GM15510 (cell line): ENCODE data around the gene TGM6.

ENCODE experiments used
- POLR2A ChIP-seq: IDR thresholded peaks from 3 replicates; pipeline ENCODE4 v1.6.1; 2011; ENCODE audit warnings: borderline replicate concordance; ENCODE audit not compliant: insufficient read length; ENCODE audit errors: extremely low read depth

TGM6 gene

DNA sequence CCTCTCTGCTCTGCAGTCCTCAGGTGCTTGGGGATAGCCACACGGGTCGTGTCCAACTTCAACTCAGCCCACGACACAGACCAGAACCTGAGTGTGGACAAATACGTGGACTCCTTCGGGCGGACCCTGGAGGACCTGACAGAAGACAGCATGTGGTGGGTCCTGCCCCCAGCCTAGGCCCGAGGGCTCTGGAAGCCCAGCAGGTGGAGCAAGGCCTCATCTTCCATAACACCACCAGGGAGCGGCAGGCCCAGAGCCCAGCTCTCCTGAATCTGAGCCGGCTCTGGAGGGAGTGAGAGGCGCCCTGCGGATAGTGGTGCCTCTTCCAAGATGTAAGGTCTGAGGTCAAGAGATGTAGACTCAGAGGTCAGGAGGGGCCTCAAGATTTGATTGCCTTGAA is 19.6 kb downstream of the TGM6 start:
- no peak for TF ChIP-seq POLR2A

DNA sequence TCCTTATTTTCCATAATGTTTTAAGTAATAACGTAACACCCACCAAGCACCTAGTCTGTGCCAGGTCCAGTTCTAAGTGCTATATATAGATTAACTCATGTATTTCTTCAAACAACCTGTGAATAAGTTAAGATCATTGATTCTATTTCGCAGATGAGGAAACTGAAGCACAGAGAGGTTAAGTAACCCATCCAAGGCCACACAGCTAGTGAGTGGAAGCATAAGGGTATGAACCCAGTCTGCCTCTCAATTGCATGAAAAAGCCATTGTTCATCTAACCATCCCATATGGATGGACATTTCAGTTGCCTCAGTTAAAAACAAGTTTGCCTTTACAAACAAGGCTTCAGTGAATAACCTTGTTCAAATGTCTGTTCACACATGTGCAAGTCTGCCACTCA is 20.8 kb downstream of the TGM6 start:
- no peak for TF ChIP-seq POLR2A

DNA sequence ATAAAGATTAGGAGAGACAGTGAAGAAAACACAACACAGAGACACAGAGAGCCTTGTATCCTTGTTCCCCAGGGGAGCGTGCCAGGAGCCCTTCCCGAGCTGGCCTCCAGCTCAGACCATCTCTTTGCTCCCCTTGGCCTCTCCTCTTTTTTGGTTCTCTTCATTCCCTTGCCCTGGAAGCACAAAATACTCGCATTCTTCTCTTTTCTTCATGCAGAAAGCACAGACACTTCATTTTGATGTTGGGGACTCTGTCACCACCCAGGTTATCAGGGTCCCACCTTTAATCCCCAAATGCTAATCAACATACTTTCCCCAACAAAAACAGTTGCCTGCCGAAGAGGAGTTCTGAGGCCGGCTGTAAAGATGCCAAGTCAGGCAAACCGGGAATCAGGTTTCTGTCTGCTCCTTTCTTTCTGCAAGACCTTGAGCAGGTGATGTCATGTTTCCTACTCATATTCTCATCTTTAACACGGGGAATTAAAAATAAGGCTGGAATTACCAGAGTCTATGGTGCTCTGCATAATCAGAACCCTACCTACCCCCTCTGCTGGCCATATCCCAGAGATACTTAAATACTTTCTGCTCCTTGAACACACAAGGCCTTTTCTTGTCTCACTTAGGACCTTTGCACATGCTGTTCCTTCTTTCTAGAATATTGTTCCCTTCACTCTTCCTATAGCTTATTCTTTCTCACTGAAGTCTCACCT is 21.7 kb downstream of the TGM6 start:
- no peak for TF ChIP-seq POLR2A

DNA sequence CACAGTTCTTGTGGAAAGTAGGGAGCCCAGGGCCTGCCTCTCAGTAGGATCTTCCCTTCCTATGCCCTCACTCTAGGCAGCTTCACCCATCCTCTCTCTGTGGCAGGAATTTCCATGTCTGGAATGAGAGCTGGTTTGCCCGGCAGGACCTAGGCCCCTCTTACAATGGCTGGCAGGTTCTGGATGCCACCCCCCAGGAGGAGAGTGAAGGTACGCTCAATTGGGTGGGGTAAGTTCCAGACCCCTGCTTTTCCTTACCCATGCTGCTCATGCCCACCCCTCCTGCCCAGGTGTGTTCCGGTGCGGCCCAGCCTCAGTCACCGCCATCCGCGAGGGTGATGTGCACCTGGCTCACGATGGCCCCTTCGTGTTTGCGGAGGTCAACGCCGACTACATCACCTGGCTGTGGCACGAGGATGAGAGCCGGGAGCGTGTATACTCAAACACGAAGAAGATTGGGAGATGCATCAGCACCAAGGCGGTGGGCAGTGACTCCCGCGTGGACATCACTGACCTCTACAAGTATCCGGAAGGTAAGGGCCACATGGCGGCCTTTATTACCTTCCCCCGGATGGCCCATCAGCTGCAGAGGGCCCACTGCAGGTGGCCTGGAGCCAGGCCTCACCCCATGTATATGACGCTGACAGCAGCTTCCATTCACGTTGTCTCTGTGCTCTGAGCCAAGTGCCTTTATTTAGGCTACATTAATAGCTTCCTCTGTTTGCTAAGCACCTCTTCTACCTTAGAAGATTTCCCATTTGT is 22.8 kb downstream of the TGM6 start:
- TF ChIP-seq POLR2A = no peak

DNA sequence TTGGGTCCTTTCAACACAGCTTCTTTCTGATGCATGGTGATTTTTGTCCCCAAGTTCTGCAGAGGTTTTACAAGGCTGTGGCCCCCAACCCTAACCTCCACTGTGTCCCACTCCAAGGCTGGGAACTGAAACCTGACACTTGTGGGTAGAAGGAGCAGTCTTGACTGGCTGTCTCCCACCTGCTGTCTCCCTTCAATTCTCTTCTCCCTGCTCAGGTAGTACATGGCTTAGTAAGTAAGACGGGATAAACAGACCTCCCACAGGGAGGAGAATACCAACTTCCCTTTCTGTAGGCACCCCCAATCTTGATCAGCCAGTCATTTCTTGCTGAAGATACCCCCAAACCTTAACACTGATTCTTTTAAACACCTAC is 25.0 kb downstream of the TGM6 start:
- TF ChIP-seq POLR2A = no peak

DNA sequence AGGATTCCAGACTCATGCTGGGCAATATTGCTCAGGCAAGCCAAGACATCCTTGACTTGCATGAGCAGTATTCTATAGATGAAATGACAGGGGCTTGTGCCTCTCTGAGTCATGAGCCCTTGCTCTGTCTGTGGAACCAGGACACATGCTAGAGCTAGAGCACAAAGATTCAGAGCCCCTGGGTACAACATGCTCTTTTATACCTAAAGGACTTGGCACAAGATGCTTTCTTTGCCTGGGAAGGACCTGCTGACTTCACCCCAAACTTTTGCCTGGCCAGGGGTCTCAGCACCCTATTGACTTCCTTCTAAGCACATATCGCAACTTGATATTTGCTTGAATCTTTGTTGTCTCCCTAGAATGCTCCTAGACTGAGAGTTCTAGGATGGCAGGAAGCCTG is 27.4 kb downstream of the TGM6 start:
- no peak for TF ChIP-seq POLR2A

DNA sequence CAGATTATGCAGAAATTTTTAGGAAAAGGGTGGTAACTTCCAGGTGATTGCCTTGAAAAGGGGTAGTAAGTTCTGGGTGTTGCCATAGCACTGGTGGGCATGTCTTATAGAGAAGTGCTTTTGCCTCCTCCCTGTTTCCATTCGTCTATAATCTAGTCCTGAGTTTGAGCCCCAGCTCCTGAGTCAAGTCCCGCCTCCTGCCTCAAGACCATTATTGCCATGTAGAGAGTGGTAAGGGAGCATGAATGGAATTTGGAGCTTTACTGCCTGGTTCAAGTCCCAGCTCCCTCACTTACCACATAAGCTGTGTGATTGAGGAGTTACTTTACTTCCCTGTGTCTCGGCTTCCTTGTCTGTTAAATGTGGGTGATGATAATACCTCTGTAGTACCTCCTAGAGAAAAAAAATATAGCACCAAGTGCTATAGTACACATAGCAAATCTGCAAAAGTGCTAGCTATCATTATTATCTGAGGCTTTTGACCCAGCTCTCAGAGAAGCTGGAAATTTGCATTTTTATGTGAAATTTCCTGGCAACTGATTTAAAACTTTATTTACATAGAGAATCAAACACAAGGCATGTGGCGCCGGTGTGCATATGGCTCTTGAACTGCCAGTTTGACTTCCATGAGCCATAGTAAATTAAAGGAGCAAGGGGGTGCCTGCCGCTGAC is 36.0 kb downstream of the TGM6 start:
- no peak for TF ChIP-seq POLR2A

DNA sequence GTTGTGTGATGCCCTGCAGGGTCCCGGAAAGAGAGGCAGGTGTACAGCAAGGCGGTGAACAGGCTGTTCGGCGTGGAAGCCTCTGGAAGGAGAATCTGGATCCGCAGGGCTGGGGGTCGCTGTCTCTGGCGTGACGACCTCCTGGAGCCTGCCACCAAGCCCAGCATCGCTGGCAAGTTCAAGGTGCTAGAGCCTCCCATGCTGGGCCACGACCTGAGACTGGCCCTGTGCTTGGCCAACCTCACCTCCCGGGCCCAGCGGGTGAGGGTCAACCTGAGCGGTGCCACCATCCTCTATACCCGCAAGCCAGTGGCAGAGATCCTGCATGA is 36.5 kb downstream of the TGM6 start:
- no peak for TF ChIP-seq POLR2A

DNA sequence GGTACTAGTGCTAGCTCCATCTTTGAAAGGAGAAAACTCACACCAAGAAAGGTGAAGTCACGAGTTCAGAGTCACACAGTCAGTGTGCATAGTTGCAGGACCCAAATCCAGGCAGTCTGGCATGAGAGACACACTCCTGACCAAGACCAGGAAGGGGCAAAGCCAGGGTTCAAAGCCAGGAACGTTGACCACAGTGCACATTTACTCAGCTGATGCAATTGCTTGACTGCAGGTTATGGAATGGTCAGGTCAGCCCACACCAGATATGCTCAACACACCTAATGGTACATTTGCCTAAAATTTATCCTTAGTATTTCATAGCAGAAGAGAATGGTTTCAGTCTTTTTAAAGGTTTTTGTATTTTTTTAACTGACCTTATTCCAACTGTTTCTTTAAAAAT is 37.7 kb downstream of the TGM6 start:
- no peak for TF ChIP-seq POLR2A

DNA sequence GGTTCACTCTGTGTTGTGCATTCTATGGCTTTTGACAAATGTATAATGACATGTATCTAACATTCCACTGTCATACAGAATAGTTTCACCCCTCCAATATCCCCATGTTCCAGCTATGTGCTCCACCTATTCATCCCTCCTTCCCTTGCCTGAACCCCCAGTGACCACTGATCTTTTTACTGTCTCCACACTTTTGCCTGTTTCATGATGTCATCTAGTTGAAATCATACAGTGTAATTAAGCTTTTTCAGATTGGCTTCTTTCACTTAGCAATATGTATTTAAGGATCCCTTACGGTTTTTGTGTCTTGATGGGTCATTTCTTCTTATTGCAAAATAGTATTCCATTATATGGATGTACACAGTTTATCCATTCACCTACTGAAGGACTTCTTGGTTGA is 39.8 kb downstream of the TGM6 start:
- TF ChIP-seq POLR2A = no peak

DNA sequence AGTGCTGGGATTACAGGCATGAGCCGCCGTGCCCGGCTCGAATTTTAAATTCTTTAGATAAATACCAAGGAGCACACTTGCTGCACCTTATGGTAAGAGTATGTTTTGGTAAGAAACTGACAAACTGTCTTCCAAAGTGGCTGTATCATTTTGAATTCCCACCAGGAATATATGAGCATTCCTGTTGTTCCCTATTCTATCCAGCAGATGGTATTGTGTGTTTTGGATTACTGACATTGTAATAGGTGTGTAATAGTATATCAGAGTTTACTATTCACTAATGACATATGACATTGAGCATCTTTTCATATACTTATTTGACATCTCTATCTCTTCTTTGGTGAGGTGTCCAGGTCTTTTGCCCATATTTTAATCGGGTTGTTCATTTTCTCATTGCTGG is 40.5 kb downstream of the TGM6 start:
- TF ChIP-seq POLR2A = no peak

DNA sequence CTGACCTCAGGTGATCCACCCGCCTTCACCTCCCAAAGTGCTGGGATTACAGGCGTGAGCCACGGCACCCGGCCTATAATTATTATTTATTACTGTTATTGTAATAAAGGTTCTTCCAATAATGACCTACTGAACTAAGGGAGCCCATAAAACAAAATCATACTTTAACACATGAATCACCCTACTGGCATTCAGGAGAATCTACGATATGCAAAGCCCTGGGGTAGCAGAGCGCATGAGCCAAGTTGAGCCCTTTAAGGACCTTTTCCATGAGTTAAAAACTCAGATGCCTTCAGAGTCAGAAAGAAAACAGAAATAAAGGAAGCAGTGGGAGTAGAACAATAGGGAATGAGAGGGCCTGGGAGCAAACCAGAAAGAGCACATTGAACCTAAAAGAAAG is 48.4 kb downstream of the TGM6 start:
- no peak for TF ChIP-seq POLR2A

DNA sequence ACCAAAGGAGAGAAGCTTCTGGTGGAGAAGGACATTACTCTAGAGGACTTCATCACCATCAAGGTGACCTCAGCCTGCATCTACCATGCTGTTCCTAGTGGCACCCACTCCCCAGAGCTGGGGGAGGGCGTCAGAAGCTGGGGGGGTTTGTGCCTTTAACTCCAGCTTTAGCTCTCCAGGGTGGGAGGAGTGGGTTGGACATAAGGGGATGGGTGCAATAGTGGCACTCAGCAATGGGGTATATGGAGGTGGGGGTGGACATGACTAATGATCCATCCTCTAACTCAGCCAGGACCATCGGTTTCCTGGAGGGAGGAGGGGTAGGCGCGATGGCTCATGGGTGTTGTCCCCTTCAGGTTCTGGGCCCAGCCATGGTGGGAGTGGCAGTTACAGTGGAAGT is 49.8 kb downstream of the TGM6 start:
- TF ChIP-seq POLR2A = no peak

DNA sequence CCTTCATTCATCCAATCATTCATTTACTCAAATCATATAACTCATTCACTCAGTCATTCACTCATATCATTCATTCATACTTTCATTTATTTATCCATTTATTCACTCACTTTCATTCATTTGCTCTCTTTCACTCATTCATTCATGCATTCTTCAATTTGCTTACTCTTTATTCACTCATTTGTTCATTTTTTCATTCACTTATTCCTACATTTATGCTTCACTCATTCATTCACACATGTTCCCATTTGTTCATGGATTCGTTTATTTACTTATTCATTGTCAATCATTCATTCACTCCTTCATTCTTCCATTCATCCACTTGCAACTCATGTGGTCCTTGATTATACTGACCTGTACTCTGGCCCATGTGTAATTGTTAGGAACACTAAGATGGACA is 50.5 kb downstream of the TGM6 start:
- no peak for TF ChIP-seq POLR2A

DNA sequence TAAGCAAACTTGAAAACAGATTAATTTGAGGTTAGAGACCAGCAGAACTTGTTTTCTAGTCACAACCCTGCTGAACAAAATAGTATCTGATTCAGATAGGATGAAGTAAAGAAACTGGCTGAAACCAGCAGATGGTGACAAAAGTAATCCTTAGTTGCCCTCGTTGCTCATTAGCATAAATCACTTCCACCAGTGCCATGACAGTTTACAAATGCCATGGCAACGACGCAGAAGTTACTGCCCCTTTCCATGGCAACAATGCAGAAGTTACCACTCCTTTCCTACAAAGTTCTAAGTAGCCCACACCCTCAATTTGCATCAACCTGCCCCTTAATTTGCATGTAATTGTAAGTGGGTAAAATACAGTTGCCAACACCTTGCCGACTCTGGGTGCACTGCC is 66.1 kb downstream of the TGM6 start:
- TF ChIP-seq POLR2A = no peak

DNA sequence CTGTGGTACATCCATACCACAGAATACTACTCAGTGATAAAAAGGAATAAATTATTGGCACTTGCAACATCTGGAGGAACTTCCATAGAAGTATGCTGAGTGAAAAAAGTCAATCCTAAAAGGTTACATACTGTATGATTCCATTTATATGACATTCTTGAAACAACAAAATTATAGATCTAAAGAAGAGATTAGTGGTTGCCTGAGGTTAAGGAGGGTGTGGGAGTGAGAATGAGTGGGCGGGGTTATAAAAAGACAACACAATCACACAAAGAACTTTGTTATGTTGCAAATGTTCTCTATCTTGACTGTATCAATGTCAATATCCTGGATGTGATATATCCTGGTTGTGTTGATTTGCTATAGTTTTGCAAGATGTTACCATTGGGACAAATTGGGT is 68.7 kb downstream of the TGM6 start:
- TF ChIP-seq POLR2A = no peak
